NCI-H1436 treated with DMSO at 0.1 percent for 48 hours (cell line): Measurements from ENCODE around the gene KHK.
"Not testable (repeated sequence)": the region's sequence is repeated elsewhere in the genome, so short reads cannot be mapped to it uniquely, and the experiment has no call there.

ENCODE experiments used
- DNase-seq: peaks from one replicate; lab custom pipeline; 2025; lab: John Stamatoyannopoulos, UW

The KHK gene

DNA sequence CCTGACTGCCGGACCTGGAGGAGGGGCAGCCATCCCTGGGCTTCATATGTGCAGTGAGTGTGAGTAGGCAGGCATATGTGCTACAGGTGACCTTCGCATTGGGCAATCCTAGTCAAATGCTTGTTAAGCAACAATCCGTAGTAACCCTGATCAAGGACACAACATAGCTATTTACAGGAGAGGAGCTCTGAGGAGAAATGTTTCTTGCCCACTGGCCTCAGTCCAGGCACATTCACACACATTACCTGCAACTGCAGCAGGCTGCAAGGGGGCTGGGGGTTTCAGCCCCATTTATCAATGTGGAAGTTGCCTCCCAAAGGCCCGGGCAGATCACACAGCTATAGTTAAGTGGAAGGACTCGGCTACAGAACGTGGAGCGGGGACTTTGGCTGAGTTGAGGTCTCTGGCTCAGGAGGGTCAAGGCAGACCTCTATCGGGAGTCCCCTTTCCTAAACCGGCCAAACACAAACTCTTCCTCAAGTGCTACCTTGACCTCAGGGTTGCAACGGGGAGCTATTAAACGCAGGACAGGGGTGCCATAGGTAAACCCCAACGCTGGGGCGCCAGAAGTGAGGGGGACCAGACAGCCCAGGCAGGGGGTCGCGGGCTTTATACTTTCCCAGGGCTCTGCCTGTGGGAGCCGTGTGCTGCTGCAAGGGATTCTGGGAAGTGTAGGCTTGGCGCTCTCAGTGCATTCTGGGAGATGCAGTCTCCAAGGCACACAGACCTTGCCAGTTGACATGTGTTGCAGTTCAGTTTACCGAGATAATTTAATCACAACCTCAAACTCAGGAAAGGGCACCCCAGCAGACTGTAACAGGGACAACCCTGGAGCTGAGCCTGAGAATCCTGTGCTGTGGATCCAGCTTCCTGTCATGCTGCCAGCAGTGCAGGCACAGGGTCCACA is 9.4 kb downstream of the KHK start:
- DNase-seq, result no peak

DNA sequence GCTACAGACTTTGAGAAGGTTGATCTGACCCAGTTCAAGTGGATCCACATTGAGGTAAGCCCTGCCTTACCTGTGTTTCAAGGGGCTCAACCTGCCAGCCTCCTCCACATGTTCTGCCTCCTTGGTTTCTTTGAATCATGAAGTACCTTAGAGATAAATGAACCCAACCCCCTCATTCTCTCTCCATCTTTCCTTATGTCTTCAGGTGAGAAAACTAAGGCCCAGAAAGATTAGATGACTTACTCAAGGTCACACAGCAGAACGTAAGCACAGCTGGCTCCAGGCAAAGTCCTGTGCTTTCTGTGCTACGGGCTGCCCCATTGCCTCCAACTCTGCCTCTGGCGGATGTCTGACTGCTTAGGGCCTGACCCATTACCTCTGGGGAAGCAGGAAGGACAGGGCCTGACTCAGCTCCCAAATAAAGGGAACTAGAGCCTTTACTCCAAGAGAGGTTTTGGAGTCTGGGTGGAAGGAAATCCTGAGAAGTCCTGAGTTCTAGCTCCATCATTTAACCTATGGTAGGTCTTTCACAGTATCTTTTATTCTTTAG is 10.3 kb downstream of the KHK start:
- DNase-seq, result no peak

DNA sequence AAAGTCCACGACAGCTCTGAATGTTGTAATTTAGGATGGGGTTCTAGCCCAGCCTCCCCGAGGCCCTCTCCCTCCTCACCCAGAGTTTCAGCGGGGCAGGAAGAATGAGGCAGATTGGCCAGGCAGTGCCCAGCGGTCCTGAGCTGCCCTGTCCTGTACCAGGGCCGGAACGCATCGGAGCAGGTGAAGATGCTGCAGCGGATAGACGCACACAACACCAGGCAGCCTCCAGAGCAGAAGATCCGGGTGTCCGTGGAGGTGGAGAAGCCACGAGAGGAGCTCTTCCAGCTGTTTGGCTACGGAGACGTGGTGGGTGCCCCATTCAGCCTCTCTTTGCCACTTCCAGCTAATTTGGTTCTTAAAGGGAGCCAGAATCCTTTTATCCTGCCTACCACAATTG is 10.8 kb downstream of the KHK start:
- DNase-seq, result no peak

DNA sequence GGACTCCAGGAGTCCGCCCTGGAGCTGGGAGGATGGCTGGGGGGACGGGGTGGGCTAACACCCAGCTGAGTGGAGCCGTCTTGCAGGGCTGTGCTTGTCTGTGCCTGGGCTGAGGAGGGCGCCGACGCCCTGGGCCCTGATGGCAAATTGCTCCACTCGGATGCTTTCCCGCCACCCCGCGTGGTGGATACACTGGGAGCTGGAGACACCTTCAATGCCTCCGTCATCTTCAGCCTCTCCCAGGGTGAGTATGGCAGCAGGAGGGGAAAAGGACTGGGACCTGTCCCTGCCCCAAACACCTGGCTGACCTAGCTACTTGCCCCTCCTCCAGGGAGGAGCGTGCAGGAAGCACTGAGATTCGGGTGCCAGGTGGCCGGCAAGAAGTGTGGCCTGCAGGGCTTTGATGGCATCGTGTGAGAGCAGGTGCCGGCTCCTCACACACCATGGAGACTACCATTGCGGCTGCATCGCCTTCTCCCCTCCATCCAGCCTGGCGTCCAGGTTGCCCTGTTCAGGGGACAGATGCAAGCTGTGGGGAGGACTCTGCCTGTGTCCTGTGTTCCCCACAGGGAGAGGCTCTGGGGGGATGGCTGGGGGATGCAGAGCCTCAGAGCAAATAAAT is 12.9 kb downstream of the KHK start:
- DNase-seq, result no peak

DNA sequence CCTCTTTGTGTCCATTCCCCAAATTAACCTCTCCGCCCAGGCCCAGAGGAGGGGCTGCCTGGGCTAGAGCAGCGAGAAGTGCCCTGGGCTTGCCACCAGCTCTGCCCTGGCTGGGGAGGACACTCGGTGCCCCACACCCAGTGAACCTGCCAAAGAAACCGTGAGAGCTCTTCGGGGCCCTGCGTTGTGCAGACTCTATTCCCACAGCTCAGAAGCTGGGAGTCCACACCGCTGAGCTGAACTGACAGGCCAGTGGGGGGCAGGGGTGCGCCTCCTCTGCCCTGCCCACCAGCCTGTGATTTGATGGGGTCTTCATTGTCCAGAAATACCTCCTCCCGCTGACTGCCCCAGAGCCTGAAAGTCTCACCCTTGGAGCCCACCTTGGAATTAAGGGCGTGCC is 13.5 kb downstream of the KHK start:
- no peak for DNase-seq

DNA sequence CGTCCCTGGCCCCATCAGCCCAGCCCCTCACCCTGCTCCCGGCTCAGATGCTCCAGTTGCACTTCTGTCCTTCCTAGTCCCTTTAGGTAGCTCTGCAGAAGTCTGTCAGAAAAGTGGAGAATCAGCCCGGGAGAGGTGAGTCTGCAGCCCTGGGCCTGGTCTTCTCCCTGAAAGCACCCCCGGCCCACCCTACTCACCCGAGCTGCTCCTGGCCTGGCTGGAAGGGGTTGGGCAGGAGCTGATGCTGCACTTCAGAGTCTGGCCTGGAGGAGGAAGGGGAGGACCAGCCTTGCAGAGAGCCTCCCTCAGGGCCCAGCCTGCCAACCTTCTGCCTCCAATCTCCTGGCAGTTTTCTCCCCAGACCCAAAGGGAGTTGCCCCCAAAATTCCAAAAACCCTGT is 15.8 kb downstream of the KHK start:
- no peak for DNase-seq

DNA sequence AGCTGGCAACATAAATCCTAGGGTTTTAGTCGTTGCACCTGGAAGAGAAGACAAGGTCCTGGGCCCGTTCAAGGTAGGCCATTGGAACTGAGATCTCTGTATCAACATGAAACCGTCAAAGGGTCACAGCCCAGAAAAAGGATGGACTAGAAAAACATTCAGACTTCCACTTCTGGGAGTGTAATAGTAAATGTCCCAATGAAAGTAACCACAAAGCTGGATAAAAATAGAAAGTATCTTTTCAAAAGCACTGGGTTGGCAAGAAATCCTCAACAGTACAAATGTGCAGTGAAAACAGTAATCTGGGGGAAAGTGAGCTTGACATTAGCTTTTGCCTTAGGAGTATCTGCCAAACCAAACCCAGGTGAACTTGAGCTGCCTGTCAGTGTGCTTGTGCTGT is 19.4 kb downstream of the KHK start:
- no peak for DNase-seq

DNA sequence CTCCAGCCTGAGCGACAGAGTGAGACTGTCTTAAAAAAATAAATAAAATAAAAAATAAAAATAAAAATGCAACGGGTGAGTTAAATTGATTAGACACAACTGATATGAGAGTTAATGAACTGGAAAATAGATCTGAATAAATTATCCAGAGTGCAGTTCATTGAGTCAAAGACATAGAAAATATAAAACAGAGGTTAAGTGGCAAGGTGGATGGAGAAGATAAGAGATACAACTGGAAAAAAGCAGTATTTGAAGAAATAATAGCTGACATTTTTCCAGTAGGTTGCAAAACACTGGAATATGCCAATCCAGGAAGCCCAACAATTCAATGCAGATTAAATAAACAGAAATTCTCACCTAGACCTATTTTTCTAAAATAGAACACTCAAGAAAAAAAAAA is 21.6 kb downstream of the KHK start:
- DNase-seq, result no peak

DNA sequence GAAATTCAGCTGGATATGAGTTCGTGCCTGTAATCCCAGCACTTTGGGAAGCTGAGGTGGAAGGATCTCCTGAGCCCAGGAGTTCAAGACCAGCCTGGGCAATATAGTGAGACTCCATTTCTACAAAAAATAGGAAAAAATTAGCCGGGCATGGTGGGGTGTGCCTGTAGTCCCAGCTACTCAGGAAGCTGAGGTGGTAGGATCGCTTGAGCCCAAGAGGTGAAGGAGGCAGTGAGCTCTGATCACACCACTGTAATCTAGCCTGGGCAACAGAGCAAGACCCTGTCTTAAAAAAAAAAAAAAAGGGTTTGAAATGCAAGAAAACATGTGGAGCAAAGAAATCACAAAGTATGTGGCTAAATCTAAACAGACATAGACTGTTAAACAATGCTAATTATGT is 22.5 kb downstream of the KHK start:
- DNase-seq, result no peak

DNA sequence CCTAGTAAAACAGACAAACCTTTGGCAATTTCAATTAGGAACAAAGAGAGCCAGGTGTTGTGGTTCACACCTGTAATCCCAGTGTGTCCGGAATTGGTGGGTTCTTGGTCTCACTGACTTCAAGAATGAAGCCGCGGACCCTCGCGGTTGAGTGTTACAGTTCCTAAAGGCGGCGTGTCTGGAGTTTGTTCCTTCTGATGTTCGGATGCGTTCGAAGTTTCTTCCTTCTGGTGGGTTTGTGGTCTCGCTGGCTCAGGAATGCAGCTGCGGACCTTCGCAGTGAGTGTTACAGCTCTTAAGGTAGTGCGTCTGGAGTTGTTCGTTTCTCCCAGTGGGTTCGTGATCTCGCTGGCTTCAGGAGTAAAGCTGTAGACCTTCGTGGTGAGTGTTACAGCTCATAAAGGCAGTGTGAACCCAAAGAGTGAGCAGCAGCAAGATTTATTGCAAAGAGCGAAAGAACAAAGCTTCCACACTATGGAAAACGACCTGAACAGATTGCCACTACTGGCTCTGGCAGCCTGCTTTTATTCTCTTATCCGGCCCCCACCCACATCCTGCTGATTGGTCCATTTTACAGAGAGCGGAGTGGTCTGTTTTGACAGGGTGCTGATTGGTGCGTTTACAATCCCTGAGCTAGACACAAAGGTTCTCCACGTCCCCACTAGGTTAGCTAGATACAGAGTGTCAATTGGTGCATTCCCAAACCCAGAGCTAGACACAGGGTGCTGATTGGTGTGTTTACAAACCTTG is 24.2 kb downstream of the KHK start:
- not testable (repeated sequence) for DNase-seq

DNA sequence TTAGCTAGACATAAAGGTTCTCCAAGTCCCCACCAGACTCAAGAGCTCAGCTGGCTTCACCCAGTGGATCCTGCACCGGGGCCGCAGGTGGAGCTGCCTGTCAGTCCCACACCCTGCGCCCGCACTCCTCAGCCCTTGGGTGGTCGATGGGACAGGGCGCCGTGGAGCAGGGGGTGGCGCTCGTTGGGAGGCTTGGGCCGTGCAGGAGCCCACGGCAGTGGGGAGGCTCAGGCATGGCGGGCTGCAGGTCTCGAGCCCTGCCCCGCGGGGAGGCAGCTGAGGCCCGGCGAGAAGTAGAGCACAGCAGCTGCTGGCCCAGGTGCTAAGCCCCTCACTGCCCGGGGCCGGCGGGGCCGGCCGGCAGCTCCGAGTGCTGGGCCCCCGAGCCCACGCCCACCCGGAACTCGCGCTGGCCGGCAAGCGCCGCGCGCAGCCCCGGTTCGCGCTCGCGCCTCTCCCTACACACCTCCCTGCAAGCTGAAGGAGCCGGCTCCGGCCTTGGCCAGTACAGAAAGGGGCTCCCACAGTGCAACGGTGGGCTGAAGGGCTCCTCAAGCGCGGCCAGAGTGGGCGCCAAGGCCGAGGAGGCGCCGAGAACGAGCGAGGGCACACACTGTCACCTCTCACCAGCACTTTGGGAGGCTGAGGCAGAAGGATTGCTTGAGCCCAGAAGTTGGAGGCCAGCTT is 25.0 kb downstream of the KHK start:
- DNase-seq, result not testable (repeated sequence)

DNA sequence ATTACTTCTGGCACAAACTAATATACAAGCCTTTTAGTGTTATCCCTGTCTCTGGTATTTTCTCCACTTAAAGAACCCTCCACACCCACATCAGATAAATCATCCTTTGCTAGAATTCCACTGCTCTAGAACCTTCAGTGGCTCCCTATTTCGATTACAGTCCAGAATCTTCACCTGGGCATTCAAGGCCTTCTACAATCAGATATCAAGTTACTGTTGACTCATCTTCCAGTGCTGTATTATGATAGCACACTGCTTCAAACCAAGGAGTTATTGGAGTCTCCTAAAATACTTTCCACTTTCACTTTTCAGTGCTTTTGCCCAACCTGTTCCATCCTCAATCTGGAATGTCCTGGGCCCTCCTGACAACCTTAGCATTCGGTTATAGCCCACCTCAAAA is 28.9 kb downstream of the KHK start:
- DNase-seq, result no peak

DNA sequence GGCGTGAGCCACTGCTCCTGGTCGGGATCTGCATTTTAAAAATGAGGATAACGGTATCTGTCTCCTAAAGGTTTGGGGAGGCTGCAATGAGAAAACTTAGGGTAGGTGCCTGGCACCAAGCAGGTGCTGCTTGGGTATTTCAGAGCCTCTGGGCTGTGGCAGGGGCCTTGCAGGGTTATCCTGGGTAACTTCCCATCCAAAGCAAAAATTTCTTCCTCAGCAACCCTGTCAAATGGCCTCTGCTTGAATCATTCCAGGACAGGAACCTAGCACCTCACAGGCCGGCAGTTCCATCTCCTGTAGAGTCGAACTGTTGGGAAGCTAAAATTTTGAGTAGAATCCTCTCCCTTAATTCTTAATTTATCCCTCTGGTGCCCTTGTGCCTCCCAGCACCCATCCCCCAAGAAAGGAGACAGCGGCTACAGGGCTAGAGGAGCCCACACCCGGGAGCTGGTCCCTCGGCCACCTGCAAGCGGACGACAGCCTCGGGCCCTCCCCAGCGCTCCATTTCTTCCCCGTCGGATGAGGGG is 31.5 kb downstream of the KHK start:
- DNase-seq, result no peak

DNA sequence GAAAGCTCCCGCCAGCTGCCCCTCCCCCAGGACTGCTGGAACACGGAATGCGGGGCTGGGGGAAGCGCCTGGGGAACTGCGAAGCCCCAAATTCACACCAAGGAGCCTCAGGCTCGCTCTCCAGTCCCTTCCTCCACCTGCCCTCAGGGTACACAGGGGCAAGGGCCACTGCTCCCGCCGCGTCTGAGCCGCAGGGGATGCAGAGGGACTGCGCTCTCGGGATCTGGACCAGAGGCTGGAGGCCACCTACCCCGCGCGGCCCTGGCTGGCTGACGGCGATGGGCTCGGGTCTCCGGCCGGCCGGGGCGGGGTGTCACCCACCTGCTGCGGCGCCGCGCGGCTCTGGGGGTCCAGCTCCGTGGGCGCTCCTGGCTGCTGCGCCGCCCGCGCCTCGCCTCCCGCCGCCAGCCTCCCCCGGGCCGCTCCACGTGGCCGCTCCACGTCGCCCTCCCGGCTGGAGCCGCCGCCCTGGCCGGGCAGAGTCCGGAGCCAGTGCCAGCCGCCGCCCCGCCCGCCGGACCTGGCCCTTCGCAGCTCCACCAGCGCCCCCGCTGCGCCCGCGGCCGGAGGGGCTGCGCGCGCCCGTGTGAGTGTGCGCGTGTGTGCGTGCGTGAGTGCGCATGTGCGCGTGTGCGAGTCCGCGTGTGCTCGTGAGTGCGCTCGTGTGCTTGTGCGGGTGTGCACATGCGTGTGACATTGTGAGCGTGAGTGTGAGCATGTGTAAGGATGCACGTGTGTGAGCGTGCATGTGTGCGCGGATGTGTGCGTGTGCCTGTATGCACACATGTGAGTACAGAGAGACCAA is 32.2 kb downstream of the KHK start, which contains the start of gene CGREF1:
TSS of gene CGREF1 (minus strand) at position 604 of the 805 bp plus-strand sequence. CDS start 14,762 bp downstream, outside the sequence.
- no peak for DNase-seq

DNA sequence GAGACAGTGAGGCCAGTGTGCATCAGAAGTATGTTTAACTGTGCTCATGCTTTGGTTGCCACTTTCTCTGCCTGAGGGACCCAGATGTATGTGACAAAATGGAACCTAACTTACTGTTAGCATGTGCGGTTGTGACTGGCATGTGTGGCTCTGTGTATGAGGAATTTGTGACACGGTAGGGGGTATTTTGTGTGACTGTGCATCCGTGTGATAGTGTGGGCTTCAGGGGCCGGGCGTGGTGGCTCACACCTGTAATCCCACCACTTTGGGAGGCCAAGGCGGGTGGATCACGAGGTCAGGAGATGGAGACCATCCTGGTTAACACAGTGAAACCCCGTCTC is 32.7 kb downstream of the KHK start:
- not testable (repeated sequence) for DNase-seq

DNA sequence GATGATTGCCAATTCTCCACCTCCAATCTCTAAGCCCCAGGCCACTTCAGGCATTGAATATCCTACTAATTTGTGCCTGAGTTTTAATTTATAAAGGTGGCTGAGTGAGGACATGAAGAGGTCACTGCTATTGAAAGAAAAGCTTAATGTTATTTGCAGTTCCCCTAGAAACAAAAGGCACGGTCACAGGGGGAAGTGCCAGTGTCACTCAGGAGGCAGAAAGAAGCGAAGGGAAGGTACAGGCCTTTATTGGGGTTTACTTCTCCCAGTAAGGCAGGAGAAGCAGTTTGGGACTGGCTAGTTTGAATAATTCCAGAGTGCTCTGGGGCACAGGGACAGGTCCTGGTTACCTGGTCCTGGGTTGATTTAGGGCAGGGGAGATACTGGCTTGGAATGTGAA is 35.3 kb downstream of the KHK start:
- DNase-seq, result no peak

DNA sequence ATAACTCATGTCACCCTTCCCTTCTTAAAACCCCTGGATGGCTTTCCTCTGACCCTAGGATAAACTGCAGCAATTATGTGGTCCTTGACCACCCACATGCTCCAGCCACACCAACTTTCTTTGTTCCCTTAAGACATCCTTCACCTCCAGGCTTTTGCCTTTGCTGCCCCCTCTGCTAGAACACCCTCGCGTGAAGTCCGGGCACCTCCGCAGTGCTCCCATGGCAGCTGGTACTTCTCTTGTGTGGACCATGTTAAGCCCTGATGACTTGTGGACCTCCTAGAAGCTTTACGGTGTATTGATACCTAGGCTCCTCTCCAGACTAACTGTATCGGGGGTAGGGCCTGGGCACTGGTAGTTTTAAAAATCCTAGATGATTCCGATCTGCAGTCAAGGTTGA is 36.2 kb downstream of the KHK start:
- no peak for DNase-seq

DNA sequence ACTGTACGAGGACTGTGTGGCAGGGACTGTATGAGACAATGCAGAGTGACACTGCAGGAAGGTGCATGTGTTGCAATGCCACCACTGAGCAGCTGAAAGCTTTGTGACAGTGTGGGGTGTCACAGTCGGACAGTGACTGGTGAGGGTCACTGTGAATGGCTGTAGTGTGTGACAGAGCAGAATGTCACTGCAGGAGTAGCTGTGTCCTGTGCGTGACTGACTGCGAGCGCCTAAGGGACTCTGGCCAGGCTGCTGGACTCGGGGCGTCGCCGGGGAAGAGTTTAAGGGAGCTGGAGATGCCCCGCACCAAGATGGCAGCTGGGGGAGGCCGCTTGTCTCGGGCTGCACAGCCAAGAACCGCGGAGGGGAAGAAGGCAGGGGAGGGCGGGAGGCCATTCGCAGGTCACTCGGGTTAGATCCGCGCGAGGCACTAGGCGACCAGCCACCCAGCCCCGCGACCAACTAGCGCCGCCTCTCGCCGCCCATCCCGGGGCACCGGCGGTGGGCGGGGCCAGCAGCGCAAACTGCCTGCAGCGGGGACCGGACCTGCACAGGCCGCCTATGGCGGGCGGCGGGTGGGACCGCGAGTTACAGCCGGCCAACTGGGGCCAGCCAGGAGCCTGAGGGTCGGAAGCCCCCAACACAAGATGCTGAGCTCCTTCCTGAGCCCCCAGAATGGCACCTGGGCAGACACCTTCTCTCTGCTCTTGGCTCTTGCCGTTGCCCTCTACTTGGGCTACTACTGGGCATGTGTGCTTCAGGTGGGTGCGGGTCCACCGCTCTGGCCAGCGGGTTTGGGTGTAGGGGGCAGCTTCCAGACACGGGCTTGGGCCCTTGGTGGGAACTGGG is 37.0 kb downstream of the KHK start, which contains the start of gene ABHD1:
TSS of gene ABHD1 (plus strand) at position 514 of the 849 bp plus-strand sequence. CDS start at position 648, 134 bp downstream.
- no peak for DNase-seq

DNA sequence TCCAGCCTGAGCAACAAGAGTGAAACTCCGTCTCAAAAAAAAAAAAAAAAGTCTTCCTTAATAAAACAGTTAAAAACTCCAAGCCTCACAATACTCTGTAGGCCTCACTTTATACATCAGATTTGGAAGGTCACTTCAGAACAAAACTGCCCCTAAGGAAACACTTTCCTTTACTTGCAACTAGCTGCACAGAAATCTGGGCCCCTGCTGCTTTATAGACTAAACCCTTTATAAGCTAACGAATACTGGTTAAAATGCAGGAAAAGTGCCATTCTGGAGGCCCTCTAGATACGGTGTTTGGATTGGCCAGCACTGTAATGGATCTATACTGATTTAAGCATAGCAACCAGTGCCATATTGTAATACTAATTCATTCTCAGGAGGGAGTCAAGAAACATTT is 38.5 kb downstream of the KHK start:
- DNase-seq, result no peak

DNA sequence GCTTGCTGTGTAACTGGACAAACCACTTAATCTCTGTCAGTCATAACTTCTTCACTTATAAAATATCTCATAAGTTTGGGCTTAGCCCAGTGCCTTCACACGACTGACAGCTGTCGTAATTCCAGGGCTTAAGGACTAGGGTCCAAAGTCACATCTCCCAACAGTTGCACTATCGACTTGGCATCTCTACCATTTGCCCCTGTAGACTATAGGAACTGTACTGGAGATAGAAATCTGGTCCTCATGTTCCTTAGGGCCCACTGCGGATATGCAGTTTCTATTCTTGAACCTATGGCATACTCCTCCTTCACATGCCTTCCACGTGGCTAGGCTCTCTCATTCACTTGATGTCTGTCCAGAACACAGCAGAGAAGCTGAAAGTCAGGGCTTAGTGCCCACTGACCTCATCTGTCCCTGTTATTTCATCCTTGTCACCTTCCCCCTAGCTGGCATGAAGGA is 39.7 kb downstream of the KHK start:
- no peak for DNase-seq
